Activated naive CD4-positive, alpha-beta T cell treated with anti-CD3 and anti-CD28 coated beads for 36 hours (primary cell): ENCODE measurements around the gene GAS1. TPM values are rescaled to one million over a fixed set of nuclear protein-coding genes. Genes with fewer than 3 reads are reported as not detected.

Experiments used
- CTCF ChIA-PET: fragments of 350-600 bp; sonication (Branson Sonifier 250); formaldehyde crosslinking; loops from one replicate; lab custom pipeline; 2021; ENCODE audit warnings: antibody characterized with exemption; lab: Charles Lee
- DNase-seq: peaks from one replicate; pipeline ENCODE4 v3.0.0-alpha.2; 2020
- H3K27ac Mint-ChIP-seq: one replicate; pipeline ENCODE4 v1.8.0; 2021; ENCODE audit warnings: mild to moderate bottlenecking, mixed read lengths
- H3K27me3 Mint-ChIP-seq: one replicate; pipeline ENCODE4 v1.8.0; 2021; ENCODE audit warnings: low read depth, mixed read lengths
- H3K36me3 Mint-ChIP-seq: one replicate; pipeline ENCODE4 v1.8.0; 2021; ENCODE audit warnings: low read depth, mixed read lengths
- H3K4me1 Mint-ChIP-seq: one replicate; pipeline ENCODE4 v1.8.0; 2021; ENCODE audit warnings: low read depth, mixed read lengths
- H3K4me3 Mint-ChIP-seq: one replicate; pipeline ENCODE4 v1.8.0; 2021; ENCODE audit warnings: mild to moderate bottlenecking, moderate library complexity, mixed read lengths
- H3K9me3 Mint-ChIP-seq: one replicate; pipeline ENCODE4 v1.8.0; 2021; ENCODE audit warnings: mixed read lengths
- intact Hi-C: fragments of 100-400 bp; cut with micrococcal nuclease; formaldehyde crosslinking; loops from one replicate; pipeline ENCODE4 v1.15.1; 2023
- total RNA-seq, 2 experiments: library from RNA; stranded (reverse); gene quantifications; one replicate each; pipeline ENCODE4 v1.2.3, GENCODE V29; 2021

Gene GAS1
- total RNA-seq, 2 experiments from 2014 or later = 0.15 to 0.24 TPM

- no peak for DNase-seq
- Mint-ChIP-seq H3K36me3 (no peaks in the 10 kb centered on the region), H3K27ac (no peak overlapping the region), H3K9me3 (no peaks in the 10 kb centered on the region), H3K4me1 (peaks cover 2% of the 10 kb centered on the region), H3K27me3 (peaks cover 48% of the 10 kb centered on the region), H3K4me3 (no peak overlapping the region)
- intact Hi-C loops = loop anchor here (10.0 kb wide), 2 partner anchors 306 to 836 kb away; no protein-coding TSS in a partner anchor
- CTCF ChIA-PET = no interaction called here
These were observed 6.1 kb downstream of the GAS1 start for GRCh38 chr9:86941197-86941596.

GRCh38 chr9:86940774-86941173, 6.5 kb downstream of the GAS1 start:
- intact Hi-C loops = loop anchor here (10.0 kb wide), 2 partner anchors 306 to 836 kb away; no protein-coding TSS in a partner anchor
- CTCF ChIA-PET = no interaction called here
- Mint-ChIP-seq H3K4me1 (peaks cover 2% of the 10 kb centered on the region), H3K27me3 (peaks cover 50% of the 10 kb centered on the region), H3K9me3 (no peaks in the 10 kb centered on the region), H3K27ac (no peak overlapping the region), H3K36me3 (no peaks in the 10 kb centered on the region), H3K4me3 (no peak overlapping the region)
- no peak for DNase-seq

GRCh38 chr9:86939891-86940290, 7.4 kb downstream of the GAS1 start:
- intact Hi-C loops = loop anchor here (10.0 kb wide), 2 partner anchors 305 to 835 kb away; no protein-coding TSS in a partner anchor
- Mint-ChIP-seq H3K36me3 (no peaks in the 10 kb centered on the region), H3K27me3 (peaks cover 49% of the 10 kb centered on the region), H3K27ac (no peak overlapping the region), H3K9me3 (no peaks in the 10 kb centered on the region), H3K4me3 (no peak overlapping the region), H3K4me1 (no peaks in the 10 kb centered on the region)
- DNase-seq = no peak
- CTCF ChIA-PET = no interaction called here

GRCh38 chr9:86939321-86939720, 8.0 kb downstream of the GAS1 start:
- H3K4me1 Mint-ChIP-seq = no peaks in the 10 kb centered on the region
- H3K9me3 Mint-ChIP-seq = no peaks in the 10 kb centered on the region
- H3K27ac Mint-ChIP-seq = no peak overlapping the region
- no peak for DNase-seq
- CTCF ChIA-PET = no interaction called here
- intact Hi-C loops = no loop called here
- H3K27me3 Mint-ChIP-seq = peaks cover 48% of the 10 kb centered on the region
- no peaks in the 10 kb centered on the region for H3K36me3 Mint-ChIP-seq
- H3K4me3 Mint-ChIP-seq = no peak overlapping the region

GRCh38 chr9:86938780-86939179, 8.5 kb downstream of the GAS1 start:
- CTCF ChIA-PET = no interaction called here
- Mint-ChIP-seq H3K27me3 (peaks cover 46% of the 10 kb centered on the region), H3K4me3 (no peak overlapping the region), H3K27ac (no peak overlapping the region), H3K9me3 (peaks cover 3% of the 10 kb centered on the region), H3K36me3 (no peaks in the 10 kb centered on the region), H3K4me1 (no peaks in the 10 kb centered on the region)
- intact Hi-C loops = no loop called here
- no peak for DNase-seq

GRCh38 chr9:86926145-86926544, 21.2 kb downstream of the GAS1 start:
- Mint-ChIP-seq H3K27ac (no peak overlapping the region), H3K36me3 (no peaks in the 10 kb centered on the region), H3K27me3 (peaks cover 45% of the 10 kb centered on the region), H3K9me3 (peaks cover under 1% of the 10 kb centered on the region), H3K4me3 (no peak overlapping the region), H3K4me1 (no peaks in the 10 kb centered on the region)
- no peak for DNase-seq
- CTCF ChIA-PET = no interaction called here
- intact Hi-C loops = no loop called here

GRCh38 chr9:86925686-86926085, 21.6 kb downstream of the GAS1 start:
- peaks cover 43% of the 10 kb centered on the region for H3K27me3 Mint-ChIP-seq
- no peaks in the 10 kb centered on the region for H3K9me3 Mint-ChIP-seq
- no peaks in the 10 kb centered on the region for H3K36me3 Mint-ChIP-seq
- intact Hi-C loops = no loop called here
- H3K27ac Mint-ChIP-seq = no peak overlapping the region
- H3K4me3 Mint-ChIP-seq = no peak overlapping the region
- DNase-seq = no peak
- CTCF ChIA-PET = no interaction called here
- H3K4me1 Mint-ChIP-seq = no peaks in the 10 kb centered on the region

- Mint-ChIP-seq H3K4me3 (no peak overlapping the region), H3K9me3 (no peaks in the 10 kb centered on the region), H3K36me3 (no peaks in the 10 kb centered on the region), H3K4me1 (no peaks in the 10 kb centered on the region), H3K27me3 (peaks cover 43% of the 10 kb centered on the region), H3K27ac (no peak overlapping the region)
- intact Hi-C loops = no loop called here
- CTCF ChIA-PET = no interaction called here
- no peak for DNase-seq
These were observed 23.1 kb downstream of the GAS1 start for GRCh38 chr9:86924206-86924605.

- CTCF ChIA-PET = interaction anchor here (0.6 kb wide), 1 partner anchor 157 kb away, joined by 3 read pairs; no protein-coding TSS in a partner anchor
- Mint-ChIP-seq H3K9me3 (no peaks in the 10 kb centered on the region), H3K36me3 (no peaks in the 10 kb centered on the region), H3K4me3 (no peak overlapping the region), H3K4me1 (no peaks in the 10 kb centered on the region), H3K27me3 (peaks cover 35% of the 10 kb centered on the region), H3K27ac (no peak overlapping the region)
- DNase-seq = no peak
- intact Hi-C loops = no loop called here
These were observed 26.0 kb downstream of the GAS1 start for GRCh38 chr9:86921151-86921923.

- no peaks in the 10 kb centered on the region for H3K4me1 Mint-ChIP-seq
- H3K36me3 Mint-ChIP-seq = no peaks in the 10 kb centered on the region
- no peak for DNase-seq
- H3K9me3 Mint-ChIP-seq = no peaks in the 10 kb centered on the region
- peaks cover 18% of the 10 kb centered on the region for H3K27me3 Mint-ChIP-seq
- no peak overlapping the region for H3K4me3 Mint-ChIP-seq
- CTCF ChIA-PET = no interaction called here
- no peak overlapping the region for H3K27ac Mint-ChIP-seq
- intact Hi-C loops = no loop called here
These were observed 28.8 kb downstream of the GAS1 start for GRCh38 chr9:86918556-86918955.

GRCh38 chr9:86912210-86912609, 35.1 kb downstream of the GAS1 start:
- Mint-ChIP-seq H3K9me3 (no peaks in the 10 kb centered on the region), H3K4me3 (no peak overlapping the region), H3K27me3 (peaks cover 35% of the 10 kb centered on the region), H3K36me3 (no peaks in the 10 kb centered on the region), H3K27ac (no peak overlapping the region), H3K4me1 (no peaks in the 10 kb centered on the region)
- intact Hi-C loops = no loop called here
- CTCF ChIA-PET = no interaction called here
- DNase-seq = no peak

- Mint-ChIP-seq H3K9me3 (no peaks in the 10 kb centered on the region), H3K4me1 (no peaks in the 10 kb centered on the region), H3K4me3 (no peak overlapping the region), H3K36me3 (no peaks in the 10 kb centered on the region), H3K27me3 (peaks cover 47% of the 10 kb centered on the region), H3K27ac (no peak overlapping the region)
- CTCF ChIA-PET = no interaction called here
- DNase-seq = no peak
- intact Hi-C loops = no loop called here
These were observed 37.9 kb downstream of the GAS1 start for GRCh38 chr9:86909388-86909787.

- Mint-ChIP-seq H3K36me3 (no peaks in the 10 kb centered on the region), H3K9me3 (no peaks in the 10 kb centered on the region), H3K27ac (no peak overlapping the region), H3K4me3 (no peak overlapping the region), H3K27me3 (peaks cover 50% of the 10 kb centered on the region), H3K4me1 (peaks cover 3% of the 10 kb centered on the region)
- CTCF ChIA-PET = no interaction called here
- DNase-seq = no peak
- intact Hi-C loops = no loop called here
These were observed 39.0 kb downstream of the GAS1 start for GRCh38 chr9:86908261-86908660.
